ENCODE measurements around the gene TMBIM1.

DNA sequence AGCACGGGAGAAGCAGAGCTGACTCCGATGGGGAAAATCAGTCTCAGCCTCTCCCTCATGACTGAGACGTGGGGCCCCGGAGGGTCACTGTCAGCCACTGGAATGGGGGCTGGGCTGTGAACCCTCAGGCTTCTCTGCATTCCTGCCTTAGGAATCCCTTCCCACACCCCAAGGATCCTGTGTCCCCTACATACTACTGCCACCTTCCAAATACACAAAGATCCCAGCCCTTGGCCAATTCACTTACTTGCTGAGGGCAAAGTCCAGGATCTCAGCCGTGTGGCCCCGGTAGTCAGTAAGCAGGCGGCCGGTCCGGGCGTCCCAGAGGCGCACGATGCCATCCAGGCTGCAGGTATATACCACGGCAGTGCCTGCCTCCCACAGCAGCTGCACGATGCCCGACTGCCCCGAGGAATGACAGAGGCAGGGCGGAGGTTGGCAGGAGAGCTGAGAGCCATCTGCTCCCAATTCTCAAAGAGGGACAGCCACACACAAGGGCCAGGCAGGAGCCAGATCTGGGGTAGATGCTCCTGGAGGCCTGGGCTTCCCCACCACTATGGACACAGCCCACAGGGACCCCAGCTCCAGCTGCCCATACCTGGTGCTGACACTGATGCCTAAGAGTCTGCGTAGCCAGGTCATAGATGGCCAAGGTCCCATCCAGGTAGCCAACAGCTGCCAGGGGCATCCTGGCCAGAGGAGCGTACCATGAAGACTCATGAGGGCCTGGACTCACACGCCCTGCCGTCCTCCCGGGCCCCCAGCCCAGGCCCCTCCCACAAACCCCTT, 27.3 kb downstream of the TMBIM1 start:
- TF ChIP-seq, protein P1, sequence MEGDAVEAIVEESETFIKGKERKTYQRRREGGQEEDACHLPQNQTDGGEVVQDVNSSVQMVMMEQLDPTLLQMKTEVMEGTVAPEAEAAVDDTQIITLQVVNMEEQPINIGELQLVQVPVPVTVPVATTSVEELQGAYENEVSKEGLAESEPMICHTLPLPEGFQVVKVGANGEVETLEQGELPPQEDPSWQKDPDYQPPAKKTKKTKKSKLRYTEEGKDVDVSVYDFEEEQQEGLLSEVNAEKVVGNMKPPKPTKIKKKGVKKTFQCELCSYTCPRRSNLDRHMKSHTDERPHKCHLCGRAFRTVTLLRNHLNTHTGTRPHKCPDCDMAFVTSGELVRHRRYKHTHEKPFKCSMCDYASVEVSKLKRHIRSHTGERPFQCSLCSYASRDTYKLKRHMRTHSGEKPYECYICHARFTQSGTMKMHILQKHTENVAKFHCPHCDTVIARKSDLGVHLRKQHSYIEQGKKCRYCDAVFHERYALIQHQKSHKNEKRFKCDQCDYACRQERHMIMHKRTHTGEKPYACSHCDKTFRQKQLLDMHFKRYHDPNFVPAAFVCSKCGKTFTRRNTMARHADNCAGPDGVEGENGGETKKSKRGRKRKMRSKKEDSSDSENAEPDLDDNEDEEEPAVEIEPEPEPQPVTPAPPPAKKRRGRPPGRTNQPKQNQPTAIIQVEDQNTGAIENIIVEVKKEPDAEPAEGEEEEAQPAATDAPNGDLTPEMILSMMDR (IDR thresholded peaks at IDR 0.05; ENCODE audit: insufficient read depth, low read length, poor library complexity, severe bottlenecking): no peak
- TF ChIP-seq EZH2phosphoT487 (conservative IDR thresholded peaks at IDR 0.05; ENCODE audit: low read length): no peak
